DOHH2 (cell line): ENCODE data around the gene A2M.

Experiments
- H3F3A ChIP-seq: fragments of 200-600 bp; sonication (generic), shearing (Covaris generic); 2 replicates; pipeline ENCODE4 v1.6.0; 2016; ENCODE audit warnings: antibody characterized with exemption, mild to moderate bottlenecking; ENCODE audit not compliant: control insufficient read depth, insufficient read depth
- H3K27ac ChIP-seq: fragments of 200-600 bp; sonication (generic); 2 replicates; pipeline ENCODE4 v1.5.1; 2014; ENCODE audit warnings: low read depth, mild to moderate bottlenecking, low read length, moderate library complexity
- H3K27me3 ChIP-seq: fragments of 200-600 bp; sonication (generic); 2 replicates; pipeline ENCODE4 v1.6.1; 2014; ENCODE audit warnings: mild to moderate bottlenecking, low read length, mixed read lengths; ENCODE audit not compliant: control insufficient read depth
- H3K36me3 ChIP-seq: fragments of 200-600 bp; sonication (generic); 2 replicates; pipeline ENCODE4 v1.6.1; 2014; ENCODE audit warnings: mild to moderate bottlenecking, low read length, moderate library complexity, mixed read lengths; ENCODE audit not compliant: control insufficient read depth
- H3K4me1 ChIP-seq: fragments of 200-600 bp; sonication (generic); 2 replicates; pipeline ENCODE4 v1.6.1; 2014; ENCODE audit warnings: mild to moderate bottlenecking, low read length, mixed read lengths; ENCODE audit not compliant: control insufficient read depth
- H3K4me2 ChIP-seq: fragments of 200-600 bp; sonication (generic); 2 replicates; pipeline ENCODE4 v1.6.0; 2014; ENCODE audit warnings: mild to moderate bottlenecking, low read length, moderate library complexity
- H3K4me3 ChIP-seq: fragments of 200-600 bp; sonication (generic); 2 replicates; pipeline ENCODE4 v1.5.1; 2014; ENCODE audit warnings: mild to moderate bottlenecking, low read length, mixed read lengths
- H3K79me2 ChIP-seq: fragments of 200-600 bp; sonication (generic); 2 replicates; pipeline ENCODE4 v1.6.1; 2014; ENCODE audit warnings: mild to moderate bottlenecking, low read length, mixed read lengths; ENCODE audit not compliant: control insufficient read depth
- H3K9me2 ChIP-seq: fragments of 200-600 bp; sonication (generic); replicated peaks from 2 replicates; pipeline ENCODE4 v1.6.1; 2014; ENCODE audit warnings: mild to moderate bottlenecking, low read length, mixed read lengths; ENCODE audit not compliant: control insufficient read depth
- H3K9me3 ChIP-seq: fragments of 200-600 bp; sonication (generic); 2 replicates; pipeline ENCODE4 v1.6.1; 2014; ENCODE audit warnings: antibody characterized with exemption, low read length, mixed read lengths; ENCODE audit not compliant: control insufficient read depth, insufficient read depth
- H4K20me1 ChIP-seq: fragments of 200-600 bp; sonication (generic); 2 replicates; pipeline ENCODE4 v1.6.0; 2014; ENCODE audit warnings: low read depth, mild to moderate bottlenecking, antibody characterized with exemption, low read length, moderate library complexity; ENCODE audit not compliant: control insufficient read depth, insufficient read depth
- EZH2phosphoT487 ChIP-seq: fragments of 200-600 bp; sonication (generic); IDR thresholded peaks from 2 replicates; pipeline ENCODE4 v1.6.1; 2017; ENCODE audit warnings: borderline replicate concordance, mild to moderate bottlenecking, antibody characterized with exemption, low read length, moderate library complexity, mixed read lengths
- TF ChIP-seq, protein P1 (sequence below): fragments of 200-600 bp; sonication (generic); IDR thresholded peaks from one replicate; pipeline ENCODE4 v1.5.1; 2014; ENCODE audit warnings: antibody characterized with exemption, mild to moderate bottlenecking, low read depth, low read length; ENCODE audit not compliant: poor library complexity, severe bottlenecking

Gene A2M

DNA sequence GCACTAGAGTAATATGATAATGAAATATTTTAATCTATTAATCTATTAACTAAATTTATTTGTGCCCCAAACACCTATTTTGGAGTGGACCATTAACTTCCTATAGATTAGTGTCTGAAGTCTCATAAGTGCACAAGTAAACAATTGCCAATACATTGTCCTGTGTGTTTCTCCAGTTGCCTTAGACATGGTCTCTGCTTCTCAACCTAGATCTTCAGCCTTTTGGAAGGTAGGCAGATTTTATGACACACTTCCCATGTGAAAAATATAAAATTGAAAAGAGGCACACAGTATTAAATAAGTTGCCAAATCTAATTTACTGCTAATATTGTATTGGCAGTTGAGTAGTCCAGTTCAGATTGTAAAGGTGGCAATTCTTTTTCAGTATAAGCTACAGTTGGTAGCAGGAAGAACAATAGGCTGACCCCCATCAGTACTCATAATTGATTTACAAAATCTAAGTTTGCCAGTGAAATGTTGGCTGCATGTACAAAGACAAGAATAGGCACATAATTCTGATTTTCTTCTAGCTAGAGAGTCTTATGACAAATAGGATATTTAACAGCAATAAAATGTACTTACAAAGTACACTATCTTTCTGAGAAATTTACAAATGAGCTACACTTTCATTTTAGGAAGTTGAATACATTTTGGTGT is 10.8 kb downstream of the A2M start:
- H3K4me2 ChIP-seq, result no peak overlapping the region
- no peaks in the 10 kb centered on the region for H3F3A ChIP-seq
- no peak overlapping the region for H3K27ac ChIP-seq
- H3K4me1 ChIP-seq, result no peaks in the 10 kb centered on the region
- no peaks in the 10 kb centered on the region for H3K36me3 ChIP-seq
- H3K79me2 ChIP-seq, result no peaks in the 10 kb centered on the region
- no peak overlapping the region for H3K4me3 ChIP-seq
- TF ChIP-seq, protein P1, sequence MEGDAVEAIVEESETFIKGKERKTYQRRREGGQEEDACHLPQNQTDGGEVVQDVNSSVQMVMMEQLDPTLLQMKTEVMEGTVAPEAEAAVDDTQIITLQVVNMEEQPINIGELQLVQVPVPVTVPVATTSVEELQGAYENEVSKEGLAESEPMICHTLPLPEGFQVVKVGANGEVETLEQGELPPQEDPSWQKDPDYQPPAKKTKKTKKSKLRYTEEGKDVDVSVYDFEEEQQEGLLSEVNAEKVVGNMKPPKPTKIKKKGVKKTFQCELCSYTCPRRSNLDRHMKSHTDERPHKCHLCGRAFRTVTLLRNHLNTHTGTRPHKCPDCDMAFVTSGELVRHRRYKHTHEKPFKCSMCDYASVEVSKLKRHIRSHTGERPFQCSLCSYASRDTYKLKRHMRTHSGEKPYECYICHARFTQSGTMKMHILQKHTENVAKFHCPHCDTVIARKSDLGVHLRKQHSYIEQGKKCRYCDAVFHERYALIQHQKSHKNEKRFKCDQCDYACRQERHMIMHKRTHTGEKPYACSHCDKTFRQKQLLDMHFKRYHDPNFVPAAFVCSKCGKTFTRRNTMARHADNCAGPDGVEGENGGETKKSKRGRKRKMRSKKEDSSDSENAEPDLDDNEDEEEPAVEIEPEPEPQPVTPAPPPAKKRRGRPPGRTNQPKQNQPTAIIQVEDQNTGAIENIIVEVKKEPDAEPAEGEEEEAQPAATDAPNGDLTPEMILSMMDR, result no peak
- TF ChIP-seq EZH2phosphoT487, result no peak
- H4K20me1 ChIP-seq, result no peaks in the 10 kb centered on the region
- H3K9me2 ChIP-seq, result no peaks in the 10 kb centered on the region
- H3K27me3 ChIP-seq, result peaks cover 5% of the 10 kb centered on the region; the same call in 1 of the 2 replicates
- no peaks in the 10 kb centered on the region for H3K9me3 ChIP-seq

DNA sequence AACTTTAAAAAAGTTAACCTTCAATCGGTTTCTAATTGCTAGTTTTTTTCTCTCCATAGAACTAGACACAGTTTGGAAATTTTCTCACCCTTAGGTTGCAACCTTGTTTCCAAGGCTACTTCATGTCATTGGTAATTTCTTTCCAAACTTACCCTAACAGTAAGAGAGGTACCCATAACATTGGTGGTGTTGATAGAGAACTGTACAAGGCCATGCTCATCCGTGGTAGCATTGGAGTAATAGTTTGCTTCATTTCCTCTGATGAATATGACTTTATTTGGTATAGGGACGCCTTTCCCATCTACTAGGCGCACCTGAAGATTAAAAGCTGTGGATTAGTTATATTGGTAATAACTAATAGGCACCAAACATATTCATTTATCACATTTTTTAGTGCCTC is 11.6 kb downstream of the A2M start:
- TF ChIP-seq EZH2phosphoT487, result no peak
- TF ChIP-seq, protein P1, result no peak
- no peaks in the 10 kb centered on the region for H3K9me3 ChIP-seq
- H3K4me1 ChIP-seq, result no peaks in the 10 kb centered on the region
- no peaks in the 10 kb centered on the region for H4K20me1 ChIP-seq
- no peak overlapping the region for H3K27ac ChIP-seq
- no peak overlapping the region for H3K4me2 ChIP-seq
- no peaks in the 10 kb centered on the region for H3K36me3 ChIP-seq
- no peak overlapping the region for H3K4me3 ChIP-seq
- H3F3A ChIP-seq, result no peaks in the 10 kb centered on the region
- no peaks in the 10 kb centered on the region for H3K79me2 ChIP-seq
- no peaks in the 10 kb centered on the region for H3K9me2 ChIP-seq
- H3K27me3 ChIP-seq, result no peaks in the 10 kb centered on the region

DNA sequence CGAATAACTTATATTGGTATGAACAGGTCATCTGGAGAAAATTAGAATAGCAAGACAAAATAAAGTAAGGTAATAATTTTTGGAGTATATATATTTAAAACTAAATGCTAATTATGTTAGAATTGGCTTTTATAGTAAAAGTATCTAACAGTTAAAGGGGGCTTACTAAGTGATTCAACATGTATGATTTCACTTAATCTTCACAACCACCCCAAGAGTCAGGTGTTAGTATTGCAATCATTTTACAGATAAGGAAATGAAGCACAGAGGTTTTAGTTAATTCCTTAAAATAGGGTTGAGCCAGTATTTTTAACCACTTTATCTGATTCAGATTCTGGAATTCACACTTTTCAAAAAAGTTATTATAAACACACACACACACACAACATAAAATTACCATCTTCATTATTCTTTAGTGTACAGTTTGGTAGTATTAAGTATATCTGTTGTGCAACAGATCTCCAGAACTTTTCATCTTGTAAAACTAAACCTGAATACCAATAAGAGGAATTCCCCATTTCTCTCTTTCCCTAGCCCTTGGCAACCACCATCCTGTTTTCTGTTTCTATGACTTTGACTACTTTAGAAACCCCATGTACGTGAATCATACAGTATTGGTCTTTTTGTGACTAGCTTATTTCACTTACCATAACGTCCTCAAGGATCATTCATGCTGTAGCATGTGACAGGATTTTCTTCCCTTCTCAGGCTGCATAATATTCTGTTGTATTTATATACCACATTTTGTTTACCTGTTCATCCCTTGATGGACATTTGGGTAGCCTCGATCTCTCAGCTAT is 12.5 kb downstream of the A2M start:
- no peaks in the 10 kb centered on the region for H3K27me3 ChIP-seq
- no peaks in the 10 kb centered on the region for H3K79me2 ChIP-seq
- H3K27ac ChIP-seq, result no peak overlapping the region
- H3K36me3 ChIP-seq, result no peaks in the 10 kb centered on the region
- no peak overlapping the region for H3K4me2 ChIP-seq
- no peaks in the 10 kb centered on the region for H3F3A ChIP-seq
- H3K4me3 ChIP-seq, result no peak overlapping the region
- no peaks in the 10 kb centered on the region for H3K4me1 ChIP-seq
- H3K9me3 ChIP-seq, result no peaks in the 10 kb centered on the region
- TF ChIP-seq, protein P1, result no peak
- no peak for TF ChIP-seq EZH2phosphoT487
- H3K9me2 ChIP-seq, result no peaks in the 10 kb centered on the region
- H4K20me1 ChIP-seq, result no peaks in the 10 kb centered on the region
